Stimulated activated CD4-positive, alpha-beta T cell treated with anti-CD3 and anti-CD28 coated beads, Interleukin-4, amount 100 ng/mL, for 48 hours (primary cell): ENCODE measurements around the gene KIF3B.
"Not testable (repeated sequence)": the region's sequence is repeated elsewhere in the genome, so short reads cannot be mapped to it uniquely, and the experiment has no call there.

ENCODE experiments used
- DNase-seq, 2 donors: peaks; one replicate each; pipeline ENCODE4 v3.0.0-alpha.2; 2020; ENCODE audit warnings: low read depth in 2 of 2

The KIF3B gene

GRCh38 chr20:32294071-32294470 lies 16.6 kb downstream of the KIF3B start:
- DNase-seq = no peak

- DNase-seq = no peak
Observed at GRCh38 chr20:32296412-32296811, 19.0 kb downstream of the KIF3B start.

- no peak for DNase-seq
Observed at GRCh38 chr20:32296819-32297420, 19.5 kb downstream of the KIF3B start.

GRCh38 chr20:32297439-32297838 lies 20.0 kb downstream of the KIF3B start:
- no peak for DNase-seq

- DNase-seq = no peak
Observed at GRCh38 chr20:32300647-32301046, 23.2 kb downstream of the KIF3B start.

GRCh38 chr20:32301719-32302506 lies 24.5 kb downstream of the KIF3B start:
- DNase-seq = no peak

GRCh38 chr20:32302507-32302872 lies 25.0 kb downstream of the KIF3B start:
- no peak for DNase-seq

- DNase-seq = no peak
Observed at GRCh38 chr20:32304131-32304746, 26.8 kb downstream of the KIF3B start.

- DNase-seq = no peak
Observed at GRCh38 chr20:32312718-32313424, 35.4 kb downstream of the KIF3B start.

- DNase-seq = no peak
Observed at GRCh38 chr20:32314768-32315167, 37.3 kb downstream of the KIF3B start.

- no peak for DNase-seq
Observed at GRCh38 chr20:32315399-32315798, 37.9 kb downstream of the KIF3B start.

GRCh38 chr20:32315891-32316290 lies 38.4 kb downstream of the KIF3B start:
- DNase-seq = no peak

GRCh38 chr20:32316667-32317066 lies 39.2 kb downstream of the KIF3B start:
- no peak for DNase-seq

GRCh38 chr20:32319100-32319499 lies 41.6 kb downstream of the KIF3B start:
- DNase-seq = no peak

GRCh38 chr20:32320305-32320704 lies 42.9 kb downstream of the KIF3B start:
- no peak for DNase-seq

- DNase-seq = no peak
Observed at GRCh38 chr20:32321390-32321789, 43.9 kb downstream of the KIF3B start.

GRCh38 chr20:32322260-32322659 lies 44.8 kb downstream of the KIF3B start:
- not testable (repeated sequence) for DNase-seq

- not testable (repeated sequence) for DNase-seq
Observed at GRCh38 chr20:32323761-32324160, 46.3 kb downstream of the KIF3B start.

- no peak for DNase-seq
Observed at GRCh38 chr20:32325706-32326503, 48.5 kb downstream of the KIF3B start.

GRCh38 chr20:32326504-32326845 lies 49.0 kb downstream of the KIF3B start:
- DNase-seq = no peak

- DNase-seq = no peak
Observed at GRCh38 chr20:32327087-32327681, 49.7 kb downstream of the KIF3B start.
